Vagina (tissue), 2 donors: ENCODE data around the gene XCR1.

Source experiments
- CTCF ChIP-seq, 3 experiments: fragments of 450-650 bp in 2 of 3; fragments of 200-600 bp in 1 of 3; sonication (generic) in 1 of 3; IDR thresholded peaks; one replicate each; pipeline ENCODE4 v1.5.1; 2017 to 2019; ENCODE audit warnings: antibody characterized with exemption in 3 of 3, mild to moderate bottlenecking in 2 of 3, moderate library complexity in 2 of 3
- POLR2A ChIP-seq, 2 donors: fragments of 450-650 bp; IDR thresholded peaks; one replicate each; pipeline ENCODE4 v1.6.1; 2017; ENCODE audit warnings: antibody characterized with exemption in 2 of 2, mild to moderate bottlenecking in 2 of 2, moderate library complexity in 2 of 2
- POLR2AphosphoS5 ChIP-seq, 2 donors: sonication (generic); formaldehyde crosslinking; IDR thresholded peaks; one replicate each; pipeline ENCODE4 v1.9.0; 2017; ENCODE audit warnings: antibody characterized with exemption in 2 of 2, mild to moderate bottlenecking in 2 of 2, low read depth in 1 of 2; ENCODE audit not compliant: insufficient read depth in 1 of 2

- TF ChIP-seq CTCF (IDR thresholded peaks at IDR 0.05), result no peak
- TF ChIP-seq POLR2AphosphoS5 (IDR thresholded peaks at IDR 0.05; ENCODE audit: insufficient read depth in 1 of 2, low read depth in 1 of 2), result no peak
- no peak for TF ChIP-seq POLR2A (IDR thresholded peaks at IDR 0.05)
These were observed 58.2 kb downstream of the XCR1 start for GRCh38 chr3:45969116-45969515.
